GM12874 (cell line): ENCODE data around the gene BGN.

Experiments used
- TF ChIP-seq, protein P1 (sequence below): IDR thresholded peaks from 2 replicates; pipeline ENCODE4 v1.5.1; 2011; ENCODE audit warnings: low read depth, mild to moderate bottlenecking, control low read depth, low read length, moderate library complexity; ENCODE audit not compliant: insufficient read depth

The BGN gene

DNA sequence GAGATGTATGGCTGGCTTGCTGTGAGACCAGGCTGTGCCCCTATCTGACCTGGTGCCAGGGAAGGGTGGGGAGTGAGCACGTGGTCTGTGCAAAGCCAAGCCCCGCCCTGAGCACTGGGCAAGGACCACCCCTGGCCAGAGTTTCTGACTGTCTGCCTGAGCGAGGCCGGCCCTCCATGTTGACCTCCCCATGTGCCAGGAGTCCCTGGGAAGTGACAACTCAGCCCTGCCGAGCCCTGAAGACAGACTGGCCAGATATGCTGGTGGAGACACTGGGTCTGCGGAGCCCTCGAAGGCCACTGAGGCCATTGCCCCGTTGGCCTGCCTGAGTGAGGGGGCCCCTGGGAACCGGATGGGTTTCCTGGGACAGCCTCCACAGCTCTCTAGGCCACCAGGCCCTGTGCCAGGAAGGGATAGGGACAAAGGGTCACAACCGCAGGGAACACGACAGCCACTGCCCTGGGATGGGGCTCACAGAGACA is 7.1 kb upstream of the BGN start:
- TF ChIP-seq, protein P1, sequence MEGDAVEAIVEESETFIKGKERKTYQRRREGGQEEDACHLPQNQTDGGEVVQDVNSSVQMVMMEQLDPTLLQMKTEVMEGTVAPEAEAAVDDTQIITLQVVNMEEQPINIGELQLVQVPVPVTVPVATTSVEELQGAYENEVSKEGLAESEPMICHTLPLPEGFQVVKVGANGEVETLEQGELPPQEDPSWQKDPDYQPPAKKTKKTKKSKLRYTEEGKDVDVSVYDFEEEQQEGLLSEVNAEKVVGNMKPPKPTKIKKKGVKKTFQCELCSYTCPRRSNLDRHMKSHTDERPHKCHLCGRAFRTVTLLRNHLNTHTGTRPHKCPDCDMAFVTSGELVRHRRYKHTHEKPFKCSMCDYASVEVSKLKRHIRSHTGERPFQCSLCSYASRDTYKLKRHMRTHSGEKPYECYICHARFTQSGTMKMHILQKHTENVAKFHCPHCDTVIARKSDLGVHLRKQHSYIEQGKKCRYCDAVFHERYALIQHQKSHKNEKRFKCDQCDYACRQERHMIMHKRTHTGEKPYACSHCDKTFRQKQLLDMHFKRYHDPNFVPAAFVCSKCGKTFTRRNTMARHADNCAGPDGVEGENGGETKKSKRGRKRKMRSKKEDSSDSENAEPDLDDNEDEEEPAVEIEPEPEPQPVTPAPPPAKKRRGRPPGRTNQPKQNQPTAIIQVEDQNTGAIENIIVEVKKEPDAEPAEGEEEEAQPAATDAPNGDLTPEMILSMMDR = no peak

DNA sequence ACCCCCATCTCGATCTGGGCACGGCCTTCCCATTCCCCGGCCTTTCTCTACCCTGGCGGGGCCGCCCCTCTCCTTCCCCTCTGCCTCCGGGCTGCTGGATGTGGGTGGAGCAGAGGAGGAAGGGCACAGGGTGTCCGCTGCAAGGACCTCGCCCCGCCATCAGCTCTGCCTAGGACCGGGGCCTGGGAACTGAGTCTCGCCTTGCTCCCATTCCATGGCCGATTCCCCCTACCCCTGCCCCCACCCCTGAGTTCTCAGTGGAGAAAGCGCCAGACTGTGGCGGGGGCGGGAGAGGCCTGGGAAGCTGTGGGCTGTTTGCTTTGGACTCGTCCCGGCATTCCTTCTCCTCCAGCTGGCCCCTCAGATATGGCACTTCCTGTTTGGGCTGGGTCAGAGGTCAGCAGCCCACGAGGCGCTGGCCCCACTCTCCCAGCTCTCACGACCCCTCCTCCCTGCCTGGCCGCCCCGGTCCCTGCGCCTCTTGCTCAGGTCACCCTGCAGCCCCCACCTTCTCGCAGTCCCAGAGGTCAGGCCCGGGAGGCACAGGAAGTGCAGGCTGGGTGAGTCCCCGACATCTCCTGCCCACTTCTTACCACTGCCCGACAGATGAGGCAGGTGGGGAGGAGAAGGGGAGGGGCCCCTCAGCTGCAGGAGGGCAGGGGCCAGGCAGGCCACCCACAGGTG is 6.4 kb upstream of the BGN start:
- TF ChIP-seq, protein P1 = no peak

- TF ChIP-seq, protein P1 = no peak
These were observed 4.4 kb upstream of the BGN start for GRCh38 chrX:153490217-153490930.

DNA sequence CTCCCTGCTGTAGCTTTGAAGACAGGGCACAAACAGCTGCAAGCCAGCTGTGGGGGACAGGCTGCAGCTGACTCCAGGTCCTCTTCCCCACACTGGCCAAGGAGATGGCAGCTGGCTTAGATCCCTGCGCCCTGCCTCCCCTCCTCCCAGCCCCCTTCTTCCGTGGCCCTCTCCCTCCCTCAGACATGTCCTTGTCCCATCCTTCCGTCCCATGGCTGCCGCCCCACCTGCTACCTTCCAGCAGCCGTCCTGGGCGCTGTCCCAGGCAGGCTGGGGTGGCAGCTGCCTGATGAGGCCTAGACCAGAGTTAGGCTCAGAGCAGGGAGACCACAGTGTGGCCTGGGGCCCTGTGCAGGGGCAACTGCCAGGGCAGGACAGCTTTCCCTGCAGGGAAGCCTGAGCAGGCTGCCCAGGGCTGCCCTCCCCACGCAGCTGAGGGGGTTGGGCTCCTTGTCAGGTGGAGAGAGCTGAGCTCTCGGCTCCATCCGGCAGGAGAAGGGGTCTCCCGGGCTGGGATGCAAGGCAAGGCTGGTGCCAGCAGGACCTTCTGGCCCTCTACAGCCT is 3.3 kb upstream of the BGN start:
- TF ChIP-seq, protein P1 = no peak

DNA sequence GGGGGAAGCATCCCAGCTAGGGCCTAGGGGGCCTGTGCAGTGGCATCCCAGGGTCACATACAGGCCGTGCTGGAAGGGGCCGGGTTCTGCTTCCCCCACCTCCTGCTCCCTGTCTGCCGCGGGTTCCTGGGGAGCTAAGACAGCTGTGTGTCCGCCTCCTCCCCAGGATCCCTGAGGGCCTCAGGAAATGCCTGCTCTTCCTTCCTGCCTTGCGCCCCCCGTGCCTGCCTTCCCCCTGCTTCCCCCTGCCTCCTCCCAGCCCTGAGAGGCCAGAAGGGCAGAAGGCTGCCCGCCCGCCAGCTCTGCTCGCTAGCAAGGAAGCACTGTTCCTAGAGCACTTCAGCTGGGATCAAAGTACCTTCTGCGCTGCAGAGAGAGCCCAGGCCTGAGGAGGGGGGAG is 2.9 kb upstream of the BGN start:
- TF ChIP-seq, protein P1 = no peak

DNA sequence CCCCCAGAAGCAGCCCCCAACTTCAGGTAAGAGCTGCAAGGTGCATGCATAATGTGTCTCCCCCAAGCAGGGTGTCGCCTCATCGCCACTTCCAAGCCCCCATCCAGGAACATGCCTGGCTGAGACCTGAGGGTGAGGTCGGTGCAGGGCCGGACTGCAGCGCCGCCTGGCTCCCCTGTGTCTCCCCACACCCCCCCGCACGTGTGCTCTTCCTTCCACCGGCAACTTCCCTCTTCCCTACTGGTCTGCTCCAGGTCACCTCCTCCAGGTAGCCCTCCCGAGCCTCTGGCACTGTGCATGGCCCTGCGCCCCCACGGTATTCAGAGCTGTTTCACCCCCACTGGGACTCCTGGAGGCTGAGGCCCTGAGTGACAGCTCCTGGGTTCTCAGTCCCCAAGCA is 2.2 kb upstream of the BGN start:
- TF ChIP-seq, protein P1 = no peak

GRCh38 chrX:153493085-153493484 is 1.7 kb upstream of the BGN start:
- TF ChIP-seq, protein P1 = no peak
